MCF 10A (cell line): ENCODE measurements around the gene PCCA. TPM values are rescaled to one million over a fixed set of nuclear protein-coding genes. Genes with fewer than 3 reads are reported as not detected.

Source experiments
- BruUV-seq: library from RNA; stranded (reverse); fragments of 400-500 nt; replicated peaks from 2 replicates; lab custom pipeline; 2021; lab: Mats Ljungman, UMichigan
- CTCF ChIA-PET: fragments of 300-600 bp; sonication (Branson Sonifier 250); formaldehyde crosslinking; extraction: SDS; loops from one replicate; lab custom pipeline; 2021; ENCODE audit warnings: antibody characterized with exemption, inconsistent platforms; lab: Yijun Ruan, JAX
- POLR2A ChIA-PET: fragments of 300-600, 350-650 bp; sonication (Branson Sonifier 250); formaldehyde crosslinking; extraction: SDS; loops from one replicate; lab custom pipeline; 2020; ENCODE audit warnings: antibody characterized with exemption, inconsistent platforms; lab: Yijun Ruan, JAX
- DNase-seq: peaks from one replicate; pipeline ENCODE4 v3.0.0-alpha.2; 2018; ENCODE audit not compliant: unreplicated experiment
- H3K27ac Mint-ChIP-seq: one replicate; pipeline ENCODE4 v1.8.0; 2022; ENCODE audit warnings: mild to moderate bottlenecking, low read depth, mixed read lengths; ENCODE audit not compliant: unreplicated experiment
- H3K27me3 Mint-ChIP-seq: one replicate; pipeline ENCODE4 v1.8.0; 2022; ENCODE audit warnings: mixed read lengths; ENCODE audit not compliant: insufficient read depth, unreplicated experiment
- H3K36me3 Mint-ChIP-seq: one replicate; pipeline ENCODE4 v1.8.0; 2022; ENCODE audit warnings: mild to moderate bottlenecking, moderate library complexity, mixed read lengths; ENCODE audit not compliant: insufficient read depth, unreplicated experiment
- H3K4me1 Mint-ChIP-seq: one replicate; pipeline ENCODE4 v1.8.0; 2022; ENCODE audit warnings: mixed read lengths; ENCODE audit not compliant: insufficient read depth, unreplicated experiment
- H3K4me3 Mint-ChIP-seq: one replicate; pipeline ENCODE4 v1.8.0; 2022; ENCODE audit warnings: mild to moderate bottlenecking, moderate library complexity, mixed read lengths; ENCODE audit not compliant: unreplicated experiment
- H3K9me3 Mint-ChIP-seq: one replicate; pipeline ENCODE4 v1.8.0; 2022; ENCODE audit warnings: mixed read lengths; ENCODE audit not compliant: unreplicated experiment
- CTCF ChIP-seq: fragments of 200-600 bp; IDR thresholded peaks from one replicate; pipeline ENCODE4 v1.8.0; 2022; ENCODE audit warnings: antibody characterized with exemption, mild to moderate bottlenecking; ENCODE audit not compliant: unreplicated experiment
- intact Hi-C: fragments of 100-400 bp; cut with micrococcal nuclease; formaldehyde crosslinking; loops from 2 replicates; pipeline ENCODE4 v1.14.1; 2022
- total RNA-seq: library from RNA; stranded (reverse); gene quantifications from 2 replicates; pipeline ENCODE4 v1.2.3, GENCODE V29; 2022

The PCCA gene
- total RNA-seq, 1 experiment from 2014 or later, result 23.4 TPM

DNA sequence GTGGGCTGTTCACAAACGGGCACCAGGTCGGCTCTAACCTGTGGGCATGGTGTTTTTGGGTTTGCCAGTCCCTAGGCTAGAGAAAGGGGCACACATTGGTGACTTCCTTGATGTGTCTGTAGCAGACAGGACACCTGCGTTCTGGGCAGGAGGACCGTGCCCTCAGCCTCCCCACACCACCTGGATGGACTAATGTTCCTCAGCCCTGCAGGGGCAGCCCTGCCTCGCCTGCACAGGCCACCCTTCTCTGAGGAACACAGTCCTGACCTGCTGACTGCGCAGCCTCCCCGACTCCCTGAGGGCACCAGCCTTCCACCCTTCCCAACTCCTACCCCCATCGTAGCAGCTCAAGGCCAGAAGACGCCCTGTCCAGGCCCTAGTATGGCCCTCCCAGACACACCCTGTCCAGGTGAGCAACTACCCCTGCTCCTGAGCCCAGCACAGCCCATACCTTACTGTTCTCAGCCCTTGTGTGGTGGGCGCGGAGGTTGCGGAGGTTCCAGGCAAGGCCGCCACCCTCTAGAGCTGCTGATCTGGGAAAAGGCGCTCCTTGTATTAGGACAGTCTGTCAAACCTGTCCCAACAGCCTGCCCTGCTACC lies 444.0 kb downstream of the PCCA start:
- no TSS peak for BruUV-seq
- ChIA-PET CTCF (no interaction called here), POLR2A (interaction anchor here (0.6 kb wide), 1 partner anchor 1171 kb away, joined by 3 read pairs; no protein-coding TSS in a partner anchor)
- H3K4me1 Mint-ChIP-seq, result no peaks in the 10 kb centered on the region
- no peak for TF ChIP-seq CTCF
- no peak overlapping the region for H3K27ac Mint-ChIP-seq
- H3K27me3 Mint-ChIP-seq, result no peaks in the 10 kb centered on the region
- no peak overlapping the region for H3K4me3 Mint-ChIP-seq
- no peaks in the 10 kb centered on the region for H3K9me3 Mint-ChIP-seq
- no peak for DNase-seq
- peaks cover 19% of the 10 kb centered on the region for H3K36me3 Mint-ChIP-seq
- intact Hi-C loops, result no loop called here

GRCh38 chr13:100533588-100534041 lies 444.7 kb downstream of the PCCA start:
- intact Hi-C loops, result no loop called here
- H3K4me3 Mint-ChIP-seq, result no peak overlapping the region
- no peak for TF ChIP-seq CTCF
- no peak overlapping the region for H3K27ac Mint-ChIP-seq
- H3K27me3 Mint-ChIP-seq, result no peaks in the 10 kb centered on the region
- no peaks in the 10 kb centered on the region for H3K4me1 Mint-ChIP-seq
- DNase-seq, result no peak
- POLR2A ChIA-PET, result no interaction called here
- no TSS peak for BruUV-seq
- CTCF ChIA-PET, result no interaction called here
- H3K36me3 Mint-ChIP-seq, result peaks cover 16% of the 10 kb centered on the region
- no peaks in the 10 kb centered on the region for H3K9me3 Mint-ChIP-seq

- ChIA-PET POLR2A (no interaction called here), CTCF (no interaction called here)
- no TSS peak for BruUV-seq
- Mint-ChIP-seq H3K4me1 (no peaks in the 10 kb centered on the region), H3K27me3 (no peaks in the 10 kb centered on the region), H3K4me3 (no peak overlapping the region), H3K27ac (no peak overlapping the region), H3K9me3 (no peaks in the 10 kb centered on the region), H3K36me3 (peaks cover 16% of the 10 kb centered on the region)
- intact Hi-C loops, result no loop called here
- DNase-seq, result no peak
- TF ChIP-seq CTCF, result no peak
Measured at GRCh38 chr13:100534147-100534843, 445.4 kb downstream of the PCCA start.

GRCh38 chr13:100534911-100535310 lies 446.0 kb downstream of the PCCA start:
- POLR2A ChIA-PET, result no interaction called here
- CTCF ChIA-PET, result no interaction called here
- Mint-ChIP-seq H3K27me3 (no peaks in the 10 kb centered on the region), H3K9me3 (no peaks in the 10 kb centered on the region), H3K27ac (no peak overlapping the region), H3K4me1 (no peaks in the 10 kb centered on the region), H3K36me3 (peaks cover 13% of the 10 kb centered on the region), H3K4me3 (no peak overlapping the region)
- intact Hi-C loops, result no loop called here
- TF ChIP-seq CTCF, result no peak
- no peak for DNase-seq
- BruUV-seq, result no TSS peak
